KG1 (cell line): ENCODE data around the gene PABPC1L.
A peak's percentile ranks its signal among the peaks of the same experiment; 100 is the strongest.

ENCODE experiments used
- DNase-seq: peaks from one replicate; lab custom pipeline; 2025; lab: John Stamatoyannopoulos, UW

PABPC1L gene

GRCh38 chr20:44966030-44966961, 56.4 kb downstream of the PABPC1L start, which contains the start of gene STK4:
STK4 (plus strand) TSS chr20:44966512; CDS start chr20:44966569, 57 bp downstream.
- peak; percentile 96 for DNase-seq

GRCh38 chr20:44967207-44967807, 57.4 kb downstream of the PABPC1L start:
- DNase-seq, result no peak

DNA sequence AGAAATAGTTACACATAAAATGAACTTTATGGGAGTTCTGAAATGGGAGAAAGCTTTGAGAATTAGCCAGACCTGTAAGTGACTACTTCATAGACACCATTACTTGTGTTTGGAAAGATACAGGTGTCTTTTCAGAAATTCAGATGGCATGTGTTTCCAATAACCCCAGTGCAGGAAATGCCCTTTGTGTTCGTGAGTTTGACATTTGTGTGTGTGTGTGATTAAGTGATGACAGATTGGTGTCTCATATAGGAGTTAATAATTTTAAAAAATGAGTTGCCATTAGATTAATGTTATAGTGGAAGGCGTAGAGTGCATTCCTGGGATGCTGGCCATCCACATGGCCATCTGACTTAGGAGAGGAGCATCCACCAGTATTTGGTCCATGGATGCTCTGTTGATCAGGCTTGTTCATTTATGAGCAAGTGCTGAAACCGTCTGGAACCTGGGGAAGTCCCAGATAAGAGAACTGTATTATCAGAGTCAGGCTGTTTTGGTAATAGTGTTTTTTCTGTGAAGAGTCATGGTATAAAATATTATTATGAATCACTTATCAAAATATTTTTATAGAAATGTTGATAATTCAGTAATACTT, 59.5 kb downstream of the PABPC1L start:
- DNase-seq, result no peak

- peak; percentile 42 for DNase-seq
These were observed 60.4 kb downstream of the PABPC1L start for GRCh38 chr20:44970243-44970757.

DNA sequence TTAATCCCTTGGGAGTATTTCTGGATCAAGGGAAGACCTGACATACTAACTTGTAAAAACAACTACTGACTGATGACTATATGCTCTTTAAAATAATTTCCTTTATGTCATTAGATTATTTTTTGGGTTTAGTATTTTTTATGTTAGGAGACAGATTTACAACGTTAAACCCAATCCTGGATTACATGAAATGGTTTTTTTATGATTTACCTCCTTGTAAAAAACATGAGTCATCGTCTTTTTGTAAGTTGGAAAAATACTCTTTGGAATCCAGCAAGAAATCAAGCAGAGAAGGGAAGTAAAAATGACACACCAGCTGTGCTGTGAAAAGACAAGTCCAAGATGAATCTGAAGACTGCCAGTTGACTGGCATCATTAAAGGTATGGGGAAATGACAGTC, 63.2 kb downstream of the PABPC1L start:
- DNase-seq, result no peak

- DNase-seq, result no peak
These were observed 66.8 kb downstream of the PABPC1L start for GRCh38 chr20:44976698-44977097.

DNA sequence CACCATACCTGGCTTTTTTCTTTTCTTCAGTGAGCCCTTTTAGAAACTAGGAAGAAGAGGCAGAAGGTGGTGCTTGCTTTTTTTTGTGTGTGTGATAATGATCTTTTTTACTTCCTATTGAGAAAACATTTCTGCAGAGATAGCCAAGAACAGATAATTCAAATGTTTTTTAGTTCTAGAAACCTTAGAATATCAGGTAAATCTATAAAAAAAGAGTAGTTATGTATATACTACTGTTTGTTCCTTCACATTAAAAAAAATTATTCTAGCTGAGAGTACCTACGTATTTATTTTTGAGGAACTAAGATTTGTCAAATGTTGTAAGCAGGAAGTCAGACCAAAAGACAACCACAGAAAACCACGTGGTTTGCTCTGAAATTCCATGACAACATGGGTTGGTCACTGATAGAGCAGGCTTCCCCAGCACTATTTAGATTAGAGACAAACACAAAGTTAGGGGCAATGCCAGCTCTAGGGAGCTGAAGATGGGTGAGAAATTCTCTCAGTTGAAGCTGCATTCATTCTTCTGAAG, 69.3 kb downstream of the PABPC1L start:
- DNase-seq, result peak; percentile 59

DNA sequence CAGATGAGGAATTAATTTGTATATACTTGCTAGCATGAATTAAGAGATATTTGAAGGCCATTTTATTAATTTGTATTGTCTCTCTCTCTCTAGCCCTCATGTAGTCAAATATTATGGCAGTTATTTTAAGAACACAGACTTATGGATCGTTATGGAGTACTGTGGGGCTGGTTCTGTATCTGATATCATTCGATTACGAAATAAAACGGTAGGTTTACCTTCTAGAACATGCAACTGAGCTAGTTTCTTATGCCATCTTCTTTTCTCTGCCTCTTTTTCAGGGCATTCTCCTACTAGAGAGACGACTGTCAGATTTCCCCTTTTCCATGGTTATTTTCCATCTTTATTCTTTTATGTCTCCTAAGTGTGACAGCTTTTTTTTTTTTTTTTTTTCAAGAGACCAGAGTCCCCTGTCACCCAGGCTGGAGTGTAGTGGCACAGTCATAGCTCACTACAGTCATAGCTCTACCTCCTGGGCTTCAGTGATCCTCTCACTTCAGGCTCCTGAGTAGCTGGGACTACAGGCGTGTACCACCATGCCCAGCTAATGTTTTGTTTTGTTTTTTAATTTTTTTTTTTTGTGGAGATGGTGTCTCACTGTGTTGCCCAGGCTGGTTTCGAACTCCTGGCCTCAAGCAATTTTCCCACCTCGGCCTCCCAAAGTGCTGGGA, 72.0 kb downstream of the PABPC1L start:
- no peak for DNase-seq

DNA sequence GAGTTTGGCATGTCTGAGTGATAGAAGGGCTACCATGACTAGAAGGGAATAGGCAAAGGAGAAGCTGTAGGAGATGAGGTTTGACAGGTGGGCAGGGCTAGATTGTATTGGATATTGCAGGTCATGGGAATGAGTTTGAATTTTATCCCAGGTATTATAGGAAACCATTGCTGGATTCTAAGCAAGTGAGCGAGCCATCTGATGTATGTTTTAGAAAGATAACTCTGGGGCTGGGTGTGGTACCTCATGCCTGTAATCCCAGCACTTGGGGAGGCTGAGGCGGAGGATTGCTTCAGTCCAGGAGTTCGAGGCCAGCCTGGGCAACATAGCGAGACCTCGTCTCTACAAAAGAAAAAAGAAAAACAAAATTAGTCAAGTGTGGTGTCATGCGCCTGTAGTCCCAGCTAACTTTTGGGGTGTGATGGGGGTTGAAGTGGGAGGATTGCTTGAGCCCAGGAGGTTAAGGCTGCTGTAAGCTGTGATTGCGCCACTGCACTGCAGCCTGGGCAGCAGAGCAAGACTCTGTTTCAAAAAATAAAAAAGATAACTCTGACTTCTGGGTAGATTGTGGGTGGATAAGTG, 73.3 kb downstream of the PABPC1L start:
- DNase-seq, result no peak

DNA sequence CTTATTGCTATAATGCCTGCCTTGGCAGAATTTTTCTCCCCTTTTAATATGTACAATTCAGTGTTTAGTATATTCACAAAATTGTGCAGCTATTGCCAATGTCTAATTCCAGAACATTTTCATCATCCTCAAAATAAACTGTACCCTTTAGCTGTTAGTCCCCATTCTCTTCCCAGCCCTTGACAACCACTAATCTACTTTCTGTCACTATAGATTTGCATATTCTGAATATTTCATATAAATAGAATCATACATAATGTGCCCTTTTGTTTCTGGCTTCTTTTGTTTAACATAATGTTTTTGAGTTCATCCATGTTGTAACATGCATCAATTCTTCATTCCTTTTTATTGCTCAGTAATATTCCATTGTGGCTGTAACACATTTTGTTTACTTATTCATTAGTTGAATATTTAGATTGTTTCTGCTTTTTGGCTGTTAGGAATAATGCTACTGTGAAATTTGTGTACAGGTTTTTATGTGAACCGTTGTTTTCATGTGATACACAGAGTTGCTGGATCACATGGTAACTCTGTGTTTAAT, 78.8 kb downstream of the PABPC1L start:
- DNase-seq, result no peak
